OCI-LY1 (cell line): ENCODE results near the gene CLEC10A.

ENCODE experiments used
- CTCF ChIP-seq: fragments of 200-600 bp; sonication (generic), shearing (Covaris generic); IDR thresholded peaks from 2 replicates; pipeline ENCODE4 v1.5.1; 2017; ENCODE audit warnings: mild to moderate bottlenecking, antibody characterized with exemption, low read length, moderate library complexity, mixed read lengths
- EZH2 ChIP-seq: fragments of 200-600 bp; sonication (generic), shearing (Covaris generic); IDR thresholded peaks from 2 replicates; pipeline ENCODE4 v1.8.0; 2017; ENCODE audit warnings: borderline replicate concordance, mixed run types, mild to moderate bottlenecking, antibody characterized with exemption, low read length, moderate library complexity, mixed read lengths

- no peak for TF ChIP-seq CTCF
- no peak for TF ChIP-seq EZH2
Measured at GRCh38 chr17:7043182-7043496, 36.9 kb downstream of the CLEC10A start.
